ENCODE measurements around the gene PNPO.
"Not testable (repeated sequence)": the region's sequence is repeated elsewhere in the genome, so short reads cannot be mapped to it uniquely, and the experiment has no call there.

PNPO gene

DNA sequence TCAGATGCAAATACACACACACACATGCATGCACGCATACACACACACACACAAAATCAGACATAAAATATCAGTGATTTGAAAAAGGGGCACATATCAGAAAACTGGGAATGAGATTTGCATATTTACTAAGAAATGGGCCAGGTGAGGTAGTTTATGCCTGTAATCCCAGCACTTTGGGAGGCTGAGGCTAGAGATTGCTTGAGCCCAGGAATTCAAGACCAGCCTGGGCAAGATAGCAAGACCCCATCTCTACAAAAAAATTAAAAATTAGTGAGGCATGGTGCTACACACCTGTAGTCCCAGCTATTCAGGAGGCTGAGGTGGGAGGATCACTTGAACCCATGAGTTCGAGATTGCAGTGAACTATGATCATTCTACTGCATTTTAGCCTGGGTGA is 22.4 kb upstream of the PNPO start:
- DNase-seq = no peak

DNA sequence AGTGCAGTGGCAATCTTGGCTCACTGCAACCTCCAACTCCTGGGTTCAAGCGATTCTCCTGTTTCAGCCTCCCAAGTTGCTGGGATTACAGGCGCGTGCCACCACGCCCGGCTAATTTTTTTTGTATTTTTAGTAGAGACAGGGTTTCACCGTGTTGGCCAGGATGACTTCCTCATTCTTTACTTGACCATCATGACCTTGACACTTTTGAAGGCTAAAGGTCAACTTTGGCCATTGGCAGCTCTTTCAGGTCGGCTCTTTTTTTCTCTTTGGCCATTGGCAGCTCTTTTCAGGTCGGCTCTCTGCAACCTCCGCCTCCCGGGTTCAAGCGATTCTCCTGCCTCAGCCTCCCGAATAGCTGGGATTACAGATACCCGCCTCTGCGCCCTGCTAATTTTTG is 21.5 kb upstream of the PNPO start:
- DNase-seq = not testable (repeated sequence)

DNA sequence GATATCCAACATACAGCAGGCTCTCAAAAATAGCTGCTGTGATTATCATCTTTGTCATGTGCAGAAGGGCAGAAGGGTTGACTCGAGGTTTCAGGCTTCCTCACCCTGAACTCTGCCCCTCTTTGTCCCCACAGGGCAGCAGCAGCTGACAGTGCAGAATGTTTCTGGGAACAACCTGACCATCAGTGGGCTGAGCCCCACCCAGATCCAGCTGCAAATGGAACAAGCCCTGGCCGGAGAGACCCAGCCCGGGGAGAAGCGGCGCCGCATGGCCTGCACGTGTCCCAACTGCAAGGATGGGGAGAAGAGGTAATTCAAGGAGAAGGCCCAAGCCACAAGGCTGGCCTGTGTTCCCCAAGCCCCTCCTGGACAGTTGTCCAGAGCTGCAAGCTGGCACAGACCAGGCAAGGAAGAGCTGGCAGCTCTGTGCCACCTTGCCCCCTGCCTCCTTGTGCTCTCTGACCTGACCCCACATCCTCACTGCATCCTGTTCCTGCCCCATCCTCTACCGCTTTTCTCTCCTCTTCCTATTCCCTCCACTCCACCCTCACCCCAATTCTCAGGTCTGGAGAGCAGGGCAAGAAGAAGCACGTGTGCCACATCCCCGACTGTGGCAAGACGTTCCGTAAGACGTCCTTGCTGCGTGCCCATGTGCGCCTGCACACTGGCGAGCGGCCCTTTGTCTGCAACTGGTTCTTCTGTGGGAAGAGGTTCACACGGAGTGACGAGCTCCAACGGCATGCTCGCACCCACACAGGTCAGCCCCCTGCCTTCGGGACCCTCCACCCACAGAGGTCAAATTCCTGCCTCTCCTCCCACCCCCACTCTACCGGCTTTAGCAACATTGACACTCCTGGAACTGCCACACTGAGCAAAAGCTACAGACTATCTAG is 16.3 kb upstream of the PNPO start:
- no peak for DNase-seq

DNA sequence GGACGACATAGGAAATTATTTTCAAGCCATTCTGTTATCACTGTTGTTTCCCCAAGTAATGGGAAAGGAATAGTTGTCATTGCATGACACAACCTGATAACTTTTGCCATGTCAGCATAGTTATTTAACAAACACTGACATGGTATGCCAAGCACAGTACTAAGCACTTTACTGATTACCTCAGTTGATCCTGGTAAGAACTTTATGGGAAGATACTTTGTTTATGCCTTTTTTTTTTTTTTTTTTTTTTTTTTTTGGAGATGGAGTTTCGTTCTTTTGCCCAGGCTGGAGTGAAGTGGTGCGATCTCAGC is 15.7 kb upstream of the PNPO start:
- no peak for DNase-seq

DNA sequence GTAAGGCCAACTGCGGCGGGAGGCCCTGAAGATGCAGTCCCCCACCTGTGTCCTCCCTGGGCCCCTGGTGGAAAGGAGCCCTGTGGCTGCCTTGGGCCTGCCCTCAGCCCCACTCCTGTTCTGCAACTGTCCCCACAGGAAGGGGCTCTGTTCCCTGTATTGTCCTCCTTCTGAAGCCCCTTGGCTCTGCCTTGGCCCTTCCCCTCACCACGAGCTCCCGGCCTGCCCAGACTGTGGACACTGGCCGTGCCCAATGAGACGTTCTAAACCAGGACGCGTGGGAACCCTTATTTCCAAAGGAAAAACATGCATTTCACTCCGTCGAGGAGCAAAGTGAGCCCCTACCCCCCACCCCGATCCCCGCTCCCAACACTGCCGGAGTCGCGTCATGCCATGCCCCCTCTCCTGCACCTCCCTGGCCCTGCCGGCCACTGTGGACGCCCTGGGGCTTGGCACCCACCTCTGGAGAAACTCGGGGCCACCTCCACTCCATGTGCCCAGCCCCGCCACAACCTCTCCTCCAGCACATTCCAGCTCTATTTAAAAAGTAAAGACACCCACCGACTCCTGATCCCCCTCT is 13.5 kb upstream of the PNPO start:
- DNase-seq = no peak

DNA sequence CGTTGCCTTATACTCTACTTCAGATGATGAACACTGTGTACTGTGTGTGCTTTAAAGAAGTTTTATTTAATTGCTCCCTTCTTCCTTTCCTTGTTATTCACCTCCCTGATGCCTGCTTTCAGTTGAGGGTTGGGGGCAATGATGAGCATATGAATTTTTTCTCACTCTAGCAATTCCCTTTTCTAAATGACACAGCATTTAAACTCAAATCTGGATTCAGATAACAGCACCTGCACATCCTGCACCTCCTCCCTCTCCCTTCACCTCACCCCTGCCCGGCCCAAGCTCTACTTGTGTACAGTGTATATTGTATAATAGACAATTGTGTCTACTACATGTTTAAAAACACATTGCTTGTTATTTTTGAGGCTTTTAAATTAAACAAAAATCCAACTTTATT is 13.0 kb upstream of the PNPO start:
- DNase-seq = no peak

DNA sequence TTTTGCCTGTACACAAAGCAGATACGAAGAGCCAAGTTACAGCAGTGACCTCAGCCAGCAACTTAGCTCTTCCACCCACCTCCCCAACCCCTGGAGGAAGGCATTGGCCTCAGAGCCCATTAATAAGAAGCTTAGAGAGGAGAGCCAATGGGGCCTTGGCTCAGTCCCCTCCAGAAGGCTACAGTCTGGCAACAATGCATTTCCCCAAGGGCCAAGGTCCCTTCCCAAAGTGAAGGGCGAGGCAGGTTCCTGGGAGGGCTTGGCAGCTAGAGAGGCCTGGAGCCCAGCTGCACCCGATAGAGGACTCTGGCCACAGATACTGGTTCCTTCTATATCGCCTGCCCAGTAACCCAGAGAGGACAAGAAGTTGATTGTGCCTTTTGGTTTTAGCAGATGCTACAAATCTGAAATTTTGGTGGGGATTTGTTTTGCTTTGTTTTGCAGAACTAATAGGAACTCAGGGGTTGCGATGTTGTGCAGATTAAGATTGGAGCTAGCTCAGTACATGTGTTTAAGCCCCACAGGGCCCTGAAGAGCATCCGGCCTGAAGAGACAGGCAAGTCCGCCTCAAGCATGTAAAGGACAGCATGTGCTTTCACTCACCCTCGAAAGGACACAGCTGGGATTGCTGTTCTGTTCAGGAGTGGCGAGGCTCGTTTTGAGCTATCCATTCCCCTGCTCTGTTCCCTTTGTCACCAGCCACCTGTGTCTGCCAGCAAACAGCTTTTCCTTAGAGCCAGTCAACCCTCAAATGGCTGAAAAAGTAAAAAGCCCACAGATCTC is 12.0 kb upstream of the PNPO start:
- no peak for DNase-seq

DNA sequence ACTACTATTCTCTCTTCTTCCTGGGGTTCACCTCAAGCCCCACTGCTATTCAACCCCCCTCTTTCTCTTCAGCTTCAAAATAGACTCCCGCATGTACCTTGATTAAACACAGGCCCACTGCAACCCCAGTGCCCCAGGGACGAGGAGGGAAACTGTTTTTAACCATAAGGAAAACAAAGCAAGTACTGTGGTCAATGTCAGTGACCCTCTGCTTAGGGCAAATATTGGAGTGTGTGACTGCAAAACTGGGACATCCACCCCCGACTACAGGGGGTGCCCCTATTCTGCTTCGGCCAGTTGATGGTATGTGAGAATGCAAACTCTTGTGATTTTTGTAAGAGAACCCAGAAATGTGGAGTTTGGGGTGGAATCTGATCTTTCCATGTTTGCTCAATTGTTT is 9.5 kb upstream of the PNPO start:
- no peak for DNase-seq

DNA sequence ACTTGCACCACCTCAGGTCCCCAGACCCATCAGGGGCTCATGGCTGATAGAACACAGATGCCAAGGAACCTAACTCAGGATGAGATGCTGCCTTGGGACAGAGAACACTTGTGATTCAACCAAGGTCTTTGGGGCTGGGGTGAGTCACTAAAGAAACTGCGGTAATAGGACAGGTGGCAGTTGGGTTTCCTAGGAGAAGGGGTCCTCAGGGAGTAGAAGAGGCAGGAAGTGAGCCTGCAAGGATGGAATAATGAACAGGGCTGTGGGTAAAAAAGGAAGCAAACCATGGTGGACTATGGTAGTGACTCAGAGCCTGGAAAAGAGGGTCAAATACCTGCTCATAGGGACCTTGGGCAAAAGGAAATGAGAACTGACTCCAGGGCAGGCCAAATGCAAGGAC is 6.5 kb upstream of the PNPO start:
- DNase-seq = no peak

DNA sequence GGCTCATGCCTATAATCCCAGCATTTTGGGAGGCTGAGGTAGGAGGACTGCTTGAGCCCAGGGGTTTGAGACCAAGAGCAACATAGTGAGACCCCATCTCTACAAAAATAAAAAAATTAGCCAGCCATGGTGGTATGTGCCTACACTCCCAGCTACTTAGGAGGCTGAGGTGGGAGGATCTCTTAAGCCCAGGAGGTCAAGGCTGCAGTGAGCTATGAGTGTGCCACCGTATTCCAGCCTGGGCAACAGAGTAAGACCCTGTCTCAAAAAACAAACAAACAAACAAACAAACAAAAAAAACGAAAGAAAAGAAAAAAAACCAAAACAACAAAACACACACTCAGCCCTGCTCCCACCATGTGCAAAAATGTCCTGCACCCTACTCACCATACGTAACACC is 5.9 kb upstream of the PNPO start:
- not testable (repeated sequence) for DNase-seq

DNA sequence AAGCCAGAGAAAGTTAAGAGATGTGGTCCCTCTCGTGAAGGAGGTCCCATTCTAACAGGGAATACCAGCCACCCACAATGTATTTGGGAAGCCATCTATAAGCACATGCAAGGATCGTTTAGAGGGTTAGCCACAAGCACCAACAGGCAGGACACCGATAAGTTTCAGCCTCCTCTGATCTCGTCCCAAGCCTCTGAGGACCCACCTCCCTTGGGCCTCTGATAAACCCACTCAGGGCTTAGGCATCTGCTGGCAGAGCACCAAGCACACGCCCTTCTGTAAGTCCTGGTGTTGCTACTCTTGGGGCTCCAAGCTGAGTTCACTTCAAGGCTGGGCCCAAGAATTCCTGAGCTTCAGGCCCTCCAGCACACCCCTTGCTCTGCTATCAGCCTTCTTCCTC is 5.4 kb upstream of the PNPO start:
- no peak for DNase-seq

DNA sequence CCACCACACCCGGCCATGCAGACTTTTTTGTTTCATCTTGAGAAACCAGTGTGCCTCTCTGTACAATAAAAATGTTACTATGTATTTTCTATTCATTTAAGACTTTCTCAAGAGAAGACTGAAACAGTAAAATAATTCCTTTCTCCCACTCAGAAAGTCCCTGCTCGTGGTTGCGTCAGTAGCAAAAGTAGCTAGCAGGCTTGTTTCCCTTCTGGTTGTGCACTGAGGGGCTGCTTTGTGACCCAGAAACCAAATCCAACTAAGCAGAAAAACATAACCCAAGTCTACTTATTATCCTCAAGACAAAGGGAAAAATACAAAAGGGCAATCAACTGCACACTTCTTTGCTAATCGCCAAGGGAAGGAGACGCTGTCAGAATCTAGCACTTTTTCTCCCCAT is 3.4 kb upstream of the PNPO start:
- DNase-seq = no peak

DNA sequence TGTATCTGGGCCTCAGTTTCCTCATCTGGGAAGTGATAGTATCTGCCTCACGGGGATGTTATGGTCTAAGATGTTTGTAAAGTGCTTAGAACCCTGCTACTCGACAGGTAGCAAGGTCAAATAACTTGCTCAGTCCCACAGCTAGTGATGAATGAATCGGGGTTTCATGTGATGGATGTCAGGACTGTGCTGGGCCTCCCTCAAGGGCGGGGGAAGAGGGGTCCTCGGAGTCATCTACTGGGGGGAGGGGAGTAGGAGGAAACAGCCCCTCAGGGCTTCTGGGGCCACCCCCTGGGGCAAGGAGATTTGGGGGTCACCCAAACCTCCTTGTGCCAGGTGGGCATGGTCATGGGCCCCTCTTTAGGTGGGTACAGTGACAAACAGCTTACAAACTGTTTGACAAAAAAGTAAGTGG is 732 bp downstream of the PNPO start:
- no peak for DNase-seq

DNA sequence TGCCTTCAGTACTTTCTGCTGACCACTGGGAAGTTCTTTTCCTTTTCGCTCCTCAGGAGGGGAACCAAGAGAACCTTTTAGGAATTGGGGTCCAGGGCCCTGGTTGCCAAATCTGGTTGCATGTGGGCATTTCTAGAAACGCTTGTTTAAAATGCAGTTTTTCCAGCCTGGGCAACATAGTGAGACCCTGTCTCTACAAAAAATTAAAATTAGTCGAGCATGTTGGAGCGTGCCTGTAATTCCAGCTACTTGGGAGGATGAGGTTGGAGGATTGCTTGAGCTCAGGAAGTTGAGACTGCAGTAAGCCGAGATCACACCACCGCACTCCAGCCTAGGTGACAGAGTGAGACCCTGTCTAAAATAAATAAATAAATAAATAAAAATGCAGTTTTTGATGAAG is 1.2 kb downstream of the PNPO start:
- DNase-seq = no peak

DNA sequence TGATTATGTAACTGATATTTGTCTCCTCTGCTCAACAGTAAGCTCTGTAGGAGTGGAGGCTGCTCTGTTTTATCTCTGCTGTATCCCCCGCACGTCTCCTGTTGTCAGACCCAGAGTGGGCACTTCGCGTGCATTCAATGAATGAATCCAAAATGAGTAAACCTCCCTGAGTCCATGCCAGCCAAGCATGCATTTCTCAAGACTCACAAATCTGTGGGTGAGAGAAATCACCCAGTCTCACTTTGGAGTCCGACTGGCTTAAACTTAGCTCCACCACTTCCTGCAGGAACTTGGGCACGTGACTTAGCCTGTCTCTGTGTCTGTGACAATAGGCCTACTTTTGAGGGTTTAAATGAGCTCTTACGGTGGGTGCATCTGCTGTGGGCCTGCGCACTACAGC is 3.7 kb downstream of the PNPO start:
- DNase-seq = no peak

DNA sequence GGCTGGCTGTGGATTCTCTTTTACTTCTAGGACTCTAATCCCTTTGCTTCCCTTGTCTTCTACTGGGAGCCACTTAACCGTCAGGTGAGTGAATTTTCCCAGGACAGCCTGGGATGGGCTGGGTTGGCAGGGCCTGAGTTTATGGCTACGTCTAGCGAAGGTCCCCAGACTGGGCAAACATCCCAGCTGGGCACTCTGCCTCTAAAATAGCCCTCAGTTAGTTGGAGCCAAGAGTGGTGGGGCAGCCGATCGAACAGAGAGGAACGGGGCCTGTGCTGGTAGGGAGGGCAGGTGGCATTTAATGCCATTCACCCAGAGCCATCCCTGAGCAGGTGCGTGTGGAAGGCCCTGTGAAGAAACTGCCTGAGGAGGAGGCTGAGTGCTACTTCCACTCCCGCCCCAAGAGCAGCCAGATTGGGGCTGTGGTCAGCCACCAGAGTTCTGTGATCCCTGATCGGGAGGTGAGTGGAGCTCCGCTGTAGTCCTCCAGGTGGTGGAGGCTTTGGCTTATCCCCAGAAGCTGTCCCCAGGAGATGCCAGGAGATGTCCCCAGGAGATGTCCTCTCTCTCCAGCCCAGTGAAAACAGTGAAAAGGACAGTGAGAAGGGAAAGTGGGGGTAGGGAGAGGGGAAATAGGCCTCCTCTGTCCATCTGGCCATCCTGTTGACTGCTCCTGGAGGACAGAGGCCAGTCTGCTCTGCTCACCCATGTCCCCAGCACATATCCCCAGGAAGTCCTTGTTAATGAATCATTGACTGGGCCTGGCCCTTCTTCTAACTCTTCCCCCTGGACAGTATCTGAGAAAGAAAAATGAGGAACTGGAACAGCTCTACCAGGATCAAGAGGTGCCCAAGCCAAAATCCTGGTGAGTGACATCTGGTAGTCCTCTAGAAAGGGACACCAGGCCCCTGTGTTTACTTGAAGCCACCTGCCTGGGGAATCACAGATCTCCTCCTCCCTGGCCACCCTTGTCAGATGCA is 4.4 kb downstream of the PNPO start:
- DNase-seq = no peak

DNA sequence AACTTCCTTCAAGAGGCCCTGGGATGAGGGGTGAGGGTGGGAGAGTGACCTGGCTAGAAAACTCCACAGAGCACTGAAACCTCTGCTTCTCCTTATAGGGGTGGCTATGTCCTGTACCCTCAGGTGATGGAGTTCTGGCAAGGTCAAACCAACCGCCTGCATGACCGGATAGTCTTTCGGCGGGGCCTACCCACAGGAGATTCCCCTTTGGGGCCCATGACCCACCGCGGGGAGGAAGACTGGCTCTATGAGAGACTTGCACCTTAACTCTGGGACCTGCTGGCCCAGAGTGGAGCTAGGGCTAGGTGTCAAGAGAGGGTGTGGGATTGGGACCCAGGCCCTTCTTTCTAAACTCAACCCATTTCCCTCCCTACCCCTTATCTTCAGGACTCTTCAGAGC is 5.1 kb downstream of the PNPO start:
- no peak for DNase-seq

DNA sequence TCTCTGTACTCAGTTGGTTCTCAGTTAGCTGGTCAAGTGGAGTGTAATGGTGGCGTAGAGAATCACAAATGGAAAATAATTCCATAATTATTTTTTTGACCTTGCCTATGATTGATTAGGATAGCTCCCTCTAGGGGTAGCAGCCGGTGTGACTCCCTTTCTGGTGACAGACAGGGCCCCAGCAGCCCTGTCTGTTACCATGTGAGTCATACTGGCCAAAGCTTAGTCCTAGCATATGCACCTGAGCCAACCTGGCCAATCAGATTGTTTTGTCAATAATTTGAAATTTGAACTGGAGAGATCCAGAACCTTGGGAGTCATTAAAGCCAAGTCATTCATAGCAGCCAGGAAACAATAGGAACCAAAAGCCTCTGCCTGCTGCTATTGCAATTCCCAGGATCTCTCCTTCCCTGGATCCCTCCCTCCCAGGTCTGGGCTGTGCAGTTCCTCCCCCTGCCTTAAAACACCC is 5.6 kb downstream of the PNPO start:
- no peak for DNase-seq

DNA sequence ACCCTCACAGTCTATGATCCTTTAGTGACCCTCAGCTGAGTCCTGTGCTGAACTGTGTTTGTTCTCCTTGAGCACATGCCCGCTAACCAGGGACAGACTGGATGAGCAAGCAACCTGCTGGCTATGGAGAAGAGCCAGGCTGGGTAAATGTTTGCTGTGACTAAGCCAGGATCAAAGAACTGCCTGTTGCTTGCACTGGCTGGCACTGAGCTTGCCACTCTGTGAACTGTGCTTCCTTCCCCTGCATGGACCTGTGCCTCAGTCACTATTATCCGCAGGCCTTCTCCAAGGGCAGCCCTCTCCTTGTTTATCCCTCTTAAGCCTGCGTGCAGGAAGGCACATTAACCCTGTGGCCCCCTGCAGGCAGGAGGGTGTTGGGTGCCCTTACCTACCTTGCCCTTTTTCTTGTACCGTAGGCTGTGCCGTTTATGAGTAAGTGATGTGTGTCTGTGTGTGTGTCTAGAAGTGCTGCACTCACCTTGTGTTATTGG is 7.4 kb downstream of the PNPO start:
- no peak for DNase-seq

DNA sequence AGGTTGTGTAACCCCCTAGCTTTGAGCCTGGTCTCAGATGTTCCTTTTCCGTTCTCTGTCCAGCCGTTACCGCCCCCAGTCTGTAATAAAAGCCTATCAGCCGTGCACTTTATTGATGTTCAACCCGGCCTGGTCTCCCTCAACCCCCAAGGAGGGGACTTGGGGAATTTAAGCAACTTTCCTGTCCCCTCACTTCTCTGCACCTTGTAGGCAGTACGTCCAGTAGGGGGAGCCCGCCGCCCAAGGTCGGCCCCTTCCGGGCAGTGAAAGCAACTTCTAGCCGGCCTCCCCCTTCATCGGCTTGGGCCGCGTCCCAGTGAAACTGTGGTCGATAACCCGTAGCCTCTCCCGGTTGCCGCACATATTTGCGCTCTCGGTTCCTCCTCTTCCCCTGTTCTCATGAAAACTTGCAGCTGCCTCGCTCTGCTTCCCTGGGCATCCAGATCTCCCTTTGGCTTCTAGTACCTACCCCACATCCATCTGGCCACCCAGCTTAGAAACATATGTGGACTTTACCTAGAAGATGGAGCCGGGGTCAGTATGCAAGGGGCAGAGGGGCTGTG is 7.9 kb downstream of the PNPO start:
- peak; percentile 16 for DNase-seq

DNA sequence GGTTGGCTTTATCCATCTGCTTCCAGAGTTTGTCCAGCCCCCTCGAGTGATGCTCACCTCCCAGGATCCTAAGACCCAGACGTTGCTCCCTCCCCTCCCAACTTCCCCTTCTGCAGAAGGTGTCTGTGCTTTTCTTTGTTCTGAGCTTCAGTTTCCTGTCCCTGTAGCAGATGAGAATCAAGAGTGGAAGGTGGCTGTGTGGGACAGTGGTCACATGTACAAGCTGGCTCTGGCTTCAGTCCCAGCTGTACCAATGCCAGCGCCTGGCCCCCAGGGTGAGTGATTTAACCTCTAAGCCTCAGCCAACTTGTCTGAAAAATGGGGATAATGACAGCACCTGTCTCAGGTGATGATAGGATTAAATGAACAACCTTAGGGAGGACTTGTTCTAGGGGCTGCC is 8.6 kb downstream of the PNPO start:
- DNase-seq = no peak

DNA sequence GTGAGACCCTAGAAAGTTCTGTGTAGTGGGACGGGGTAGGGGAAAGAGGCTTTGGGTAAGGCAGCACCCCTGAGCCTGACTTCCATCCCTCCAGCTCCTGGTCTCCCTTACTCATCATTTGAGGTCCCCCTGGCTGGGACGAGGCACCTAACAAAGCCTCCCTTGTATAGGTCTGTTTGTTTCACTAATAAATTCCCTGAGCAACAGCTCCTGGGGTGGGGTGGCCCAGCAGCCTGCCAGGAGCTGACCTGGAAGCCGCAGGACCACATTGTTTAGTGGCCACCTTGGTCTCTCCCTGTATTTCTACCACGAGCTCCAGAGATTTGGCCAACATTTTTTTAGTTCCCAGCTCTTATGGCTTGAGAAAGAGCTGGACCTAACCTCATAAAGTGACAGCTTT is 9.1 kb downstream of the PNPO start:
- DNase-seq = no peak
